GM12874 (cell line): Measurements from ENCODE around the gene KPNA5.

ENCODE experiments used
- TF ChIP-seq, protein P1 (sequence below): IDR thresholded peaks from 2 replicates; pipeline ENCODE4 v1.5.1; 2011; ENCODE audit warnings: low read depth, mild to moderate bottlenecking, control low read depth, low read length, moderate library complexity; ENCODE audit not compliant: insufficient read depth

KPNA5 gene

DNA sequence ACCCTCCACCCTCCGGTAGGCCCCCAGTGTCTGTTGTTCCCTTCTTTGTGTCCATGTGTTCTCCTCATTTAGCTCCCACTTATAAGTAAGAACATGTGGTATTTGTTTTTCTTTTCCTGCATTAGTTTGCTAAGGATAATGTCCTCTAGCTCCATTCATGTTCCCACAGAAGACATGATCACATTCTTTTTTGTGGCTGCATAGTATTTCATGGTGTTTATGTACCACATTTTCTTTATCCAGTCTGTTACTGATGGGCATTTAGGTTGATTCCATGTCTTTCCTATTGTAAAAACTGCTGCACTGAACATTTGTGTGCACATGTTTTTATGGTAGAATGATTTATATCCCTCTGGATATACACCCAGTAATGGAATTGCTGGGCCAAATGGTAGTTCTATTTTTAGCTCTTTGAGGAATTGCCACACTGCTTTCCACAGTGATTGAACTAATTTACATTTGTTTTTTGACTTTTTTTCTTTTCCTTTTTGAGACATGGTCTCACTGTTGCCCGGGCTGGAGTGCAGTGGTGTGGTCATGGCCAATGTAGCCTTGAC is 4.5 kb downstream of the KPNA5 start:
- TF ChIP-seq, protein P1, sequence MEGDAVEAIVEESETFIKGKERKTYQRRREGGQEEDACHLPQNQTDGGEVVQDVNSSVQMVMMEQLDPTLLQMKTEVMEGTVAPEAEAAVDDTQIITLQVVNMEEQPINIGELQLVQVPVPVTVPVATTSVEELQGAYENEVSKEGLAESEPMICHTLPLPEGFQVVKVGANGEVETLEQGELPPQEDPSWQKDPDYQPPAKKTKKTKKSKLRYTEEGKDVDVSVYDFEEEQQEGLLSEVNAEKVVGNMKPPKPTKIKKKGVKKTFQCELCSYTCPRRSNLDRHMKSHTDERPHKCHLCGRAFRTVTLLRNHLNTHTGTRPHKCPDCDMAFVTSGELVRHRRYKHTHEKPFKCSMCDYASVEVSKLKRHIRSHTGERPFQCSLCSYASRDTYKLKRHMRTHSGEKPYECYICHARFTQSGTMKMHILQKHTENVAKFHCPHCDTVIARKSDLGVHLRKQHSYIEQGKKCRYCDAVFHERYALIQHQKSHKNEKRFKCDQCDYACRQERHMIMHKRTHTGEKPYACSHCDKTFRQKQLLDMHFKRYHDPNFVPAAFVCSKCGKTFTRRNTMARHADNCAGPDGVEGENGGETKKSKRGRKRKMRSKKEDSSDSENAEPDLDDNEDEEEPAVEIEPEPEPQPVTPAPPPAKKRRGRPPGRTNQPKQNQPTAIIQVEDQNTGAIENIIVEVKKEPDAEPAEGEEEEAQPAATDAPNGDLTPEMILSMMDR = no peak

DNA sequence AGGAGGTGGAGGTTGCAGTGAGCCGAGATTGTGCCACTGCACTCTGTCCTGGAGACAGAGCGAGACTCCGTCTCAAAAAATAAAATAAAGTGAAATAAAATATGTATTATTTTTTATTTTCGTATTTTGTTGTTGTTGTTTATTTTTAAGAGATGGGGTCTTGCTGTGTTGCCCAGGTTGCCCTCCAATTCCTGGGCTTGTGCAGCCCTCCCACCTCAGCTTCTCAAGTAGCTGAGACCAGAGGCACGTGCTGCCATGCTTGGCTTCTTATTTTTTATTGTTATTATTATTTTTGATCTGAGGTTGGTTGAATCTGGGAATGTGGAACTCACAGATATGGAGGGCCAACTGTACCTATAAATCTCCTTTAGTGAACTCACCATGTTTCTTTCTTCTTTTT is 10.1 kb downstream of the KPNA5 start:
- TF ChIP-seq, protein P1 = no peak

DNA sequence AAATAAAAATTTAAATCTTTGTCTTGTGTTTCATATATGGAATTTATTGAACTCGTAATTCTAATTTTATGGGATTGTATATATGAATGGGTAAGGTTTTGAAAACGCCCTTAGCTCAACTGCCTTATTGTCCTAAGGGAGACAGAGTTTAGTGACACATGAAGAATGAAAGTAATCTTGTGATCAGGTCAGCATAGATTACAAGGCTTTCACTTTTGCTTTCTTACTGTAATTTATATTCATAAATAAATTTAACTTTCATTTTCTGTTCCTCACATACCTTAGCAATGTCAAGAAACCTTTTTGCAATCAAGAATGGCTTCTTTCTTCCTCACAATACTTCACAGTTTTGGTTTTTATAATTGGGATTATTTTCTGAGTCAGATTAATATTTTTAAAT is 14.4 kb downstream of the KPNA5 start:
- TF ChIP-seq, protein P1 = no peak

DNA sequence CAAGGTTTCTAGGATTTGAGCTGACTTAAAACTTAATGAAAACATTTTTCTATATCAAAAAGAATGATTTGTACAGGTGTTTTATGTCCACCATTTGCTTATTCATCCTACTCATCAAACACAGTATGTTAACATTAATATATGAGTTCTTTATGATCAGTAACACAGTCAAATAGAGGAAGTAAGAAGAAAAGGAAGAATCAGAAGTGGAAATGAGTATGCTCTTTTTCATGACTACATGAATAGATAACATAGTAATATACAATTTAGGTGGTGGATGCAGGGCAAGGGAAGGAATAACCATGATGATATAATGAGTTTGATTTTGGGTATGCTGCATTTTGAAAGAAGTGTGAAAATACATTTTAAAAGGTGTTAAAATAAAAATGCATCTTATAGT is 16.5 kb downstream of the KPNA5 start:
- TF ChIP-seq, protein P1 = no peak

DNA sequence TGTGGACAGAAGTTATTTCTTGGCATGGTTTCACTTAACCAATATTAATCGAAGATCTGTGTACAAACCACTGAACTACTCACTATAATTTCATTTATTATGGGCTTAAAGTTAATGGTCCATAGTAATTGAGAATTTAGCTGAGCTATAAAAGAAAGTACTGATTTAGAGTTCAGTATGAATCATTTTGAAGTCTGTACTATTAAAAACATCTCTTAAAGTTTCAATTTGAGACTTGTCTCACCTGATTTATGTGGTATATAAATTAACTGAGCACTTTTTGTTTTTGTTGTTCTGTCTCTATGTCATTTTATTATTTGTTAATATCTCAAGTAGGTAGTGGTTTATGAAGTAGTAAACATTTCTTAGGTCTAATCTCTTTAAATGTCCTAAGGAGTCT is 24.9 kb downstream of the KPNA5 start:
- TF ChIP-seq, protein P1 = no peak

DNA sequence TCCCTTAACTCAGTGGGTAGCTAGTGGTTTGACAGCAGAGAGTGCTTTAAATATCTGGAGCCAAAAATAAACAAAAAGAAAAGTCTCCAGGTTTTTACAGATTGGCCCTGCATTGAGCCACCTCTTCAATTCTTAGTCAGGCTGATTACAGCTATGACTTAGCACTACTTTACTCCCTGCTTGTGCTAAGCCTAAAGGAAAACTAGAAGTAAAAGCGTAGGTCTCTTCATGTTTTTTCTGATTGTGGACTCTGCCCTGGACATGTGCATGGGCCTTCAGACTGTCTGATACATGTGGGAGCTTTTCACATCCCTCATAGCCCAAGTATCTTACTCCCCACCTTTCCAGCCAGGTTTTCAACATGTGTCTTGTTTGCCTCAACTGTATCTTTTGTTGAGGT is 33.3 kb downstream of the KPNA5 start:
- TF ChIP-seq, protein P1 = no peak

DNA sequence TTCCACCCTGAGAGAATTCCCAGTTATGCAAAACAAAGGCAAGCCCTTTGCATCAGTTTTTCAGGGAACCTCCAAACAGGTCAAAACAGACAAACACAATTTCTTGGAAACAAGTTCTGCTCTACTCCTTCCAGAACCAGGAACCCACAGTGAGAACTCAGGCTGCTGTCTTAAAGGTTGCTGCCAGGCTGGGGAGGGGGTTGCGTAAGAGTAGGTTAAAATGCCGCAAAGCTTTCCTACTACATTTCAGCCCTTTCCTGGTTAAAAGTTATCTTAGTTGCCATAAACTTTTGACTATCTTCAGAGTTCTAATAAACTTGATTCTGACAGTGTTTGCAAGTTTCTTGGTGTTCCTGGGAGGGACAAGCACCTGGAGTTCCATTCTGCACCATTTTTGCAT is 33.8 kb downstream of the KPNA5 start:
- TF ChIP-seq, protein P1 = no peak
